Rectal smooth muscle tissue (tissue), 1 donor: Measurements from ENCODE around the gene MRPS18B.
"Not testable (repeated sequence)": the region's sequence is repeated elsewhere in the genome, so short reads cannot be mapped to it uniquely, and the experiment has no call there.

Experiments
- H3K27ac ChIP-seq: one replicate; pipeline ENCODE4 v1.7.0; 2013; ENCODE audit warnings: low read depth, low read length, inconsistent platforms
- H3K27me3 ChIP-seq: one replicate; pipeline ENCODE4 v1.7.0; 2013; ENCODE audit warnings: low read length; ENCODE audit not compliant: control insufficient read depth, insufficient read depth
- H3K36me3 ChIP-seq: one replicate; pipeline ENCODE4 v1.7.0; 2013; ENCODE audit warnings: low read length; ENCODE audit not compliant: control insufficient read depth, insufficient read depth
- H3K4me1 ChIP-seq: one replicate; pipeline ENCODE4 v1.7.0; 2013; ENCODE audit warnings: low read length; ENCODE audit not compliant: control insufficient read depth, insufficient read depth
- H3K4me3 ChIP-seq: one replicate; pipeline ENCODE4 v1.7.0; 2013; ENCODE audit warnings: low read length
- H3K9ac ChIP-seq: one replicate; pipeline ENCODE4 v1.7.0; 2013; ENCODE audit warnings: low read length

MRPS18B gene

DNA sequence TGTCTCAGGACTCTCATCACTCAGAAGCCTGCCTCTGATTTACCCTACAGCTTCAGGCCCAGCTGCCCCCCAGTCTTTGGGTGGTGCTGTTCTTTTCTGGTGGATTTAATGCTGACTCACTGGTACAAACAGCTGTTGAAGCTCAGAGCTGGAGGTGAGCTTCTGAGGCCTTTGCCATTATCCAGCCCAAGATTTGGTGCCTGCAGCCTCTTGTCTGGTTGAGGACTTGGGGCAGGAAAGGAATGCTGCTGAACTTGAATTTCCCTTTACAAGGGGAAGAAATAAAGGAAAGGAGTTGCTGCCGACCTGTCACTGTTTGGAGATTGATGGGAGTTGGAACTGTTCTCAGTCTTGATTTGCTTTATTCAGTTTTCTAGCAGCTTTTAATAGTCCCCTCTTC is 26.6 kb upstream of the MRPS18B start:
- Histone ChIP-seq H3K36me3 (peaks cover 36% of the 10 kb centered on the region), H3K4me1 (no peaks in the 10 kb centered on the region), H3K27ac (no peak overlapping the region)

GRCh38 chr6:30592287-30592686 is 25.4 kb upstream of the MRPS18B start:
- Histone ChIP-seq H3K27ac (no peak overlapping the region), H3K4me1 (no peaks in the 10 kb centered on the region), H3K27me3 (no peaks in the 10 kb centered on the region), H3K36me3 (peaks cover 28% of the 10 kb centered on the region), H3K9ac (no peak overlapping the region), H3K4me3 (no peak overlapping the region)

More for the DNA sequence above, 26.6 kb upstream of the MRPS18B start:
- no peak overlapping the region for H3K4me3 ChIP-seq
- no peak overlapping the region for H3K9ac ChIP-seq
- no peaks in the 10 kb centered on the region for H3K27me3 ChIP-seq

GRCh38 chr6:30597315-30598144 is 20.1 kb upstream of the MRPS18B start:
- not testable (repeated sequence) for H3K4me1 ChIP-seq, H3K9ac ChIP-seq, H3K4me3 ChIP-seq, H3K27me3 ChIP-seq, H3K27ac ChIP-seq
- H3K36me3 ChIP-seq: peaks cover 17% of the 10 kb centered on the region

DNA sequence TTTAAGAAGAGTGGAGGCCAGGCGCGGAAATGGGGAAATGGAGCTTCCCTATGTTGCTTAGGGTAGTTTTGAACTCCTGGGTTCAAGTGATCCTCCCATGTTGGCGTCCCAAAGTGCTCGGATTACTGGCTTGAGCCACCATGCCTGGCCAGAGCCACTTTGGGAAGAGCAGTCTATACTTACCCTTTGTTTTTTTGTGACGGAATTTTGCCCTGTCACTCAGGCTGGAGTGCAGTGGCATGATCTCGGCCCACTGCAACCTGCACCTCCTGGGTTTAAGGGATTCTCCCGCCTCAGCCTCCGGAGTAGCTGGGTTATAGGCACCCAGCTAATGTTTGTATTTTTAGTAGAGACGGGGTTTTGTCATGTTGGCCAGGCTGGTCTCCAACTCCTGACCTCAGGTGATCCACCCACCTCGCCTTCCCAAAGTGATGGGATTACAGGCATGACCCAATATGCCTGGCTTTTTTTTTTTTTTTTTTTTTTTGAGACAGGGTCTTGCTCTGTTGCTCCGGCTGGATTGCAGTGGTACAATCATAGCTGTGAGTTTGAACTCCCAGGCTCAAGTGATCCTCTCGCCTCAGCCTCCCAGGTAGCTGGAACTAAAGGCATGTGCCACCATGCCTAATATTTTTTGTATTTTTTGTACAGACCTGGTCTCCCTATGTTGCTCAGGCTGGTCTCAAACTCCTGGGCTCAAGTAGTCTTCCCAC is 18.6 kb upstream of the MRPS18B start:
- H3K4me3 ChIP-seq: no peak overlapping the region
- no peak overlapping the region for H3K27ac ChIP-seq
- H3K4me1 ChIP-seq: no peaks in the 10 kb centered on the region
- peaks cover 32% of the 10 kb centered on the region for H3K36me3 ChIP-seq
- no peak overlapping the region for H3K9ac ChIP-seq
- no peaks in the 10 kb centered on the region for H3K27me3 ChIP-seq

GRCh38 chr6:30599625-30600324 is 17.9 kb upstream of the MRPS18B start:
- H3K4me3 ChIP-seq: no peak overlapping the region
- H3K36me3 ChIP-seq: peaks cover 36% of the 10 kb centered on the region
- H3K27me3 ChIP-seq: no peaks in the 10 kb centered on the region
- H3K4me1 ChIP-seq: no peaks in the 10 kb centered on the region
- H3K27ac ChIP-seq: no peak overlapping the region
- no peak overlapping the region for H3K9ac ChIP-seq

GRCh38 chr6:30600451-30600961 is 17.1 kb upstream of the MRPS18B start:
- Histone ChIP-seq H3K36me3 (peaks cover 43% of the 10 kb centered on the region), H3K9ac (no peak overlapping the region), H3K27me3 (no peaks in the 10 kb centered on the region), H3K4me3 (no peak overlapping the region), H3K27ac (no peak overlapping the region), H3K4me1 (no peaks in the 10 kb centered on the region)

DNA sequence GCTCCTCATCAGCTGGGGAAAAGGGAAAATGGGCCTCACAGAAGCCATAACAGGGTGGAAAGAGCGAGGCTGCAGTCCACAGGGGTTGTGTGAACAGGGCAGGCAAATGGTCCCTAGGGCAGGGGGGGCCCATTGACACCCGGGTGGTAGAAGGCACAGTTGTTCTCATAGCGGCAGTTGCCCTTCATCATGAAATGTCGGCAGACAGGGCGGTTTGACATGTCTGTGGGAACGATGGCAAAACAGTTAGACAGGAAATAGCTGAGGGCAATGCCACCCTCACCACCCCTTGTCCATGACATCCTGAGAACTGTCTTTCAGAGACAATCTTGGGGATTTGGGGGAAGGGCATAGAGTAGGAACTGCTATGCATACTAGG is 16.2 kb upstream of the MRPS18B start:
- Histone ChIP-seq H3K4me1 (no peaks in the 10 kb centered on the region), H3K27ac (no peak overlapping the region), H3K4me3 (no peak overlapping the region), H3K36me3 (peaks cover 49% of the 10 kb centered on the region), H3K27me3 (no peaks in the 10 kb centered on the region), H3K9ac (no peak overlapping the region)

DNA sequence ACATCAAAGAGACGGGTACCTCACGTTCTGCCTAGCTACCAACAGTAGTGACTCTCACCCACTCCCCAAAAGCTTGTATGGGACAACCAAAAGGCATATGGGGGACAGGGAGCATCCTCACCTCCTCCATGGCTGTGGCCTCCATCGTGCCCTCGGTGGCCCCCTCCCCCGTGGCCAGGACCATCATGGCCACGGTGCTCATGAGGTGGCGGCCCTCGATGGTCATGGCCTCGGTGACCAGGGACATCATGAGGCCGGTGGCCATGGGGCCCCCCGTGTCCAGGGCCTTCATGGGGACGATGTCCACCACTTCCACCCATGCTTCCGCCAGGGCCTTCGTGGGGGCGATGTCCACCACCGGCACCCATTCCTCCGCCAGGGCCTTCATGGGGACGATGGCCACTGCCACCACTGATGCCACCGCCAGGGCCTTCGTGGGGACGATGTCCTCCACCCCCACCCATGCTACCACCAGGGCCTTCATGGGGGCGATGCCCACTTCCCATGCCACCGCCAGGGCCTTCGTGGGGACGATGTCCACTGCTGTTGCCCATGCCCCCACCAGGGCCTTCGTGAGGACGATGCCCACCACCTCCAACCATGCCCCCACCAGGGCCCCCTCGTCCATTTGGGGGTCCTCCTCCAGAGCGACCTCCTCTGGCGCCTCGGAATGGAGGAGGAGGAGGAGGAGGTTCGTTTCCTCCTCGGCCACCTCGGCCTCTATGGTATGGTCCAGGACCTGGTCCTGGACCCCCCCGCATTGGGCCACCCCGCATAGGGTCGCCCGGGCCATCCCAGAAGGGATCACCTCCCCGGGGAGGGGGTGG is 15.6 kb upstream of the MRPS18B start:
- Histone ChIP-seq H3K36me3 (peaks cover 55% of the 10 kb centered on the region), H3K4me1 (no peaks in the 10 kb centered on the region), H3K27ac (no peak overlapping the region), H3K27me3 (no peaks in the 10 kb centered on the region), H3K4me3 (no peak overlapping the region), H3K9ac (no peak overlapping the region)

DNA sequence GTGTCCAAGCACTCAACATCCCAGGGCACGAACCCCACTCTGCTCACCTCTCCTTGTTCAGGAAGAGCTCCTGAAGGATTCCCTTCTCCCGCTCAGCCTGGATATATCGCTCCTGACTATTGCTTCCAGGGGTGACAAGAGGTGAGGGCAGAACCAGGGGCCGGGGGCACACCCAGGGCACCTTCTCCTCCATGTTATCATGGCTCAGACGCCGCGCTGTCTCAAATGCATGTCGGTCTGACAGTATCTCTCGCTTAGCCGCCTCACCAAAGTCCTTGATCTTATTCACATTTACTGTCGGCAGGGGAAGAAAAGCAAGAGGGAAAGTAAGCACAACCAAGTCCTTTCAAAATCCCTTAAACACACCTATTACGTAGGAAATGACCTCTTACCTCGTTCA is 13.7 kb upstream of the MRPS18B start:
- no peaks in the 10 kb centered on the region for H3K27me3 ChIP-seq
- H3K36me3 ChIP-seq: peaks cover 69% of the 10 kb centered on the region
- no peak overlapping the region for H3K27ac ChIP-seq
- H3K4me3 ChIP-seq: no peak overlapping the region
- H3K4me1 ChIP-seq: no peaks in the 10 kb centered on the region
- H3K9ac ChIP-seq: no peak overlapping the region

GRCh38 chr6:30610065-30610464 is 7.6 kb upstream of the MRPS18B start:
- no peaks in the 10 kb centered on the region for H3K27me3 ChIP-seq

GRCh38 chr6:30611150-30611855 is 6.3 kb upstream of the MRPS18B start:
- Histone ChIP-seq H3K4me1 (peaks cover 30% of the 10 kb centered on the region), H3K9ac (no peak overlapping the region), H3K27me3 (no peaks in the 10 kb centered on the region), H3K27ac (no peak overlapping the region), H3K36me3 (peaks cover 33% of the 10 kb centered on the region), H3K4me3 (no peak overlapping the region)

More at GRCh38 chr6:30610065-30610464, 7.6 kb upstream of the MRPS18B start:
- Histone ChIP-seq H3K27ac (no peak overlapping the region), H3K4me3 (no peak overlapping the region), H3K4me1 (peaks cover 30% of the 10 kb centered on the region), H3K9ac (no peak overlapping the region), H3K36me3 (peaks cover 36% of the 10 kb centered on the region)
